Activated CD8-positive, alpha-beta T cell treated with anti-CD3 and anti-CD28 coated beads for 36 hours (primary cell): ENCODE results near the gene SNX25. TPM values are rescaled to one million over a fixed set of nuclear protein-coding genes. Genes with fewer than 3 reads are reported as not detected.

Experiments
- ATAC-seq: fragments of 200-7000 bp; cut with Tn5 transposase; one replicate; pipeline ENCODE4 v1.10.0; 2021; ENCODE audit warnings: mild to moderate bottlenecking, moderate library complexity
- CTCF ChIA-PET: fragments of 350-600 bp; sonication (Branson Sonifier 250); formaldehyde crosslinking; loops from one replicate; lab custom pipeline; 2021; ENCODE audit warnings: antibody characterized with exemption; lab: Charles Lee
- POLR2A ChIA-PET: fragments of 350-600 bp; sonication (Branson Sonifier 250); formaldehyde crosslinking; loops from one replicate; lab custom pipeline; 2021; ENCODE audit warnings: antibody characterized with exemption; lab: Charles Lee
- DNase-seq: peaks from one replicate; pipeline ENCODE4 v3.0.0-alpha.2; 2020
- H3K27ac Mint-ChIP-seq: one replicate; pipeline ENCODE4 v1.8.0; 2021; ENCODE audit warnings: mild to moderate bottlenecking, mixed read lengths
- H3K27me3 Mint-ChIP-seq: one replicate; pipeline ENCODE4 v1.8.0; 2021; ENCODE audit warnings: mixed read lengths
- H3K36me3 Mint-ChIP-seq: one replicate; pipeline ENCODE4 v1.8.0; 2021; ENCODE audit warnings: low read depth, mixed read lengths
- H3K4me1 Mint-ChIP-seq: one replicate; pipeline ENCODE4 v1.8.0; 2021; ENCODE audit warnings: low read depth, mixed read lengths
- H3K4me3 Mint-ChIP-seq: one replicate; pipeline ENCODE4 v1.8.0; 2021; ENCODE audit warnings: mild to moderate bottlenecking, moderate library complexity, mixed read lengths
- H3K9me3 Mint-ChIP-seq: one replicate; pipeline ENCODE4 v1.8.0; 2021; ENCODE audit warnings: mixed read lengths
- intact Hi-C: fragments of 100-400 bp; cut with micrococcal nuclease; formaldehyde crosslinking; loops from one replicate; pipeline ENCODE4 v1.10.0; 2022
- total RNA-seq, 2 experiments: library from RNA; stranded (reverse); gene quantifications; one replicate each; pipeline ENCODE4 v1.2.3, GENCODE V29; 2021
- TF ChIP-seq, protein P1 (sequence below): fragments of 200-600 bp; IDR thresholded peaks from one replicate; pipeline ENCODE4 v1.8.0; 2022; ENCODE audit warnings: antibody characterized with exemption, mild to moderate bottlenecking

Gene SNX25
- total RNA-seq, 2 experiments from 2014 or later: 24.0 to 24.3 TPM

DNA sequence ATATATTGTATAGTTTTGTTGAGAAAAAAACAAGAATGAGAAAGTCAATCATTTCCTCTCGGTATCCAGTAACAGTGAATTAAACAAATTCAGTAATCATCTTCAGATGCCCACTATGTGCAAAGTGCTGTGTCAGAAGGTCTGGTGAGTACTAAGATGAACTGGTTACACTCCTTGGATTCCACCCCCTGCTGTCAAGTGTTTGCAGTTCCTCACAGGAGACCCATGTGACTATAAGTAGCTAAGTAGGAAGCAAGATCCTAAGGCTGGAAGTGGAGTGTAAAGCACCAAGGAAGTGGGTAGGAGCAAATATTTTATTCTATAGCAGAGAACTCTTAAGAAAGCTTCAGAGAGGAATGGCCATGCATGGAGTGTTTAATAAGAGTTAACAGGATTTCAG lies 73.6 kb downstream of the SNX25 start:
- H3K27me3 Mint-ChIP-seq: no peaks in the 10 kb centered on the region
- H3K36me3 Mint-ChIP-seq: no peaks in the 10 kb centered on the region
- intact Hi-C loops: no loop called here
- no peak overlapping the region for H3K27ac Mint-ChIP-seq
- ChIA-PET CTCF (no interaction called here), POLR2A (no interaction called here)
- no peak overlapping the region for H3K4me3 Mint-ChIP-seq
- no peaks in the 10 kb centered on the region for H3K9me3 Mint-ChIP-seq
- DNase-seq (no peak), ATAC-seq (no peak)
- H3K4me1 Mint-ChIP-seq: peaks cover 4% of the 10 kb centered on the region
- TF ChIP-seq, protein P1, sequence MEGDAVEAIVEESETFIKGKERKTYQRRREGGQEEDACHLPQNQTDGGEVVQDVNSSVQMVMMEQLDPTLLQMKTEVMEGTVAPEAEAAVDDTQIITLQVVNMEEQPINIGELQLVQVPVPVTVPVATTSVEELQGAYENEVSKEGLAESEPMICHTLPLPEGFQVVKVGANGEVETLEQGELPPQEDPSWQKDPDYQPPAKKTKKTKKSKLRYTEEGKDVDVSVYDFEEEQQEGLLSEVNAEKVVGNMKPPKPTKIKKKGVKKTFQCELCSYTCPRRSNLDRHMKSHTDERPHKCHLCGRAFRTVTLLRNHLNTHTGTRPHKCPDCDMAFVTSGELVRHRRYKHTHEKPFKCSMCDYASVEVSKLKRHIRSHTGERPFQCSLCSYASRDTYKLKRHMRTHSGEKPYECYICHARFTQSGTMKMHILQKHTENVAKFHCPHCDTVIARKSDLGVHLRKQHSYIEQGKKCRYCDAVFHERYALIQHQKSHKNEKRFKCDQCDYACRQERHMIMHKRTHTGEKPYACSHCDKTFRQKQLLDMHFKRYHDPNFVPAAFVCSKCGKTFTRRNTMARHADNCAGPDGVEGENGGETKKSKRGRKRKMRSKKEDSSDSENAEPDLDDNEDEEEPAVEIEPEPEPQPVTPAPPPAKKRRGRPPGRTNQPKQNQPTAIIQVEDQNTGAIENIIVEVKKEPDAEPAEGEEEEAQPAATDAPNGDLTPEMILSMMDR: no peak

DNA sequence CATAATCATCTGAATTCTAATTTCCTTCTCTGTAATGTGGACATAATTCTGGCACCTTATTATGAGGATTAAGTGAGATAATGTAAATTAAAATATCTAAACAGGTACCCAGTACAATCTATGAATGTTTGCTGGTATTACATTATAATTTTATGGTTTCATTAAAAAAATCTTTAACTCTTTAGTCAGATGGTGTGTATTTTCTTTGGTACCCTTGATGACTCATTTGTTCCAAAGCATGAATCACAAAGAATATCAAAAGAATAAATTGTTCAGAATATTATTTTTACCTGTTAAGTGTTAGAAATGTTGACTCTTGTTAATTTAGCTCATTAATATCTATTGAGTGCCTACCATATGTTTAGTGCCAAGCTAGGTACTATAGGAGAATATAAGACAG lies 74.3 kb downstream of the SNX25 start:
- TF ChIP-seq, protein P1: no peak
- Mint-ChIP-seq H3K9me3 (no peaks in the 10 kb centered on the region), H3K36me3 (peaks cover 3% of the 10 kb centered on the region), H3K4me1 (peaks cover 4% of the 10 kb centered on the region), H3K4me3 (no peak overlapping the region), H3K27ac (no peak overlapping the region), H3K27me3 (no peaks in the 10 kb centered on the region)
- POLR2A ChIA-PET: no interaction called here
- no peak for DNase-seq
- CTCF ChIA-PET: no interaction called here
- intact Hi-C loops: no loop called here
- no peak for ATAC-seq

DNA sequence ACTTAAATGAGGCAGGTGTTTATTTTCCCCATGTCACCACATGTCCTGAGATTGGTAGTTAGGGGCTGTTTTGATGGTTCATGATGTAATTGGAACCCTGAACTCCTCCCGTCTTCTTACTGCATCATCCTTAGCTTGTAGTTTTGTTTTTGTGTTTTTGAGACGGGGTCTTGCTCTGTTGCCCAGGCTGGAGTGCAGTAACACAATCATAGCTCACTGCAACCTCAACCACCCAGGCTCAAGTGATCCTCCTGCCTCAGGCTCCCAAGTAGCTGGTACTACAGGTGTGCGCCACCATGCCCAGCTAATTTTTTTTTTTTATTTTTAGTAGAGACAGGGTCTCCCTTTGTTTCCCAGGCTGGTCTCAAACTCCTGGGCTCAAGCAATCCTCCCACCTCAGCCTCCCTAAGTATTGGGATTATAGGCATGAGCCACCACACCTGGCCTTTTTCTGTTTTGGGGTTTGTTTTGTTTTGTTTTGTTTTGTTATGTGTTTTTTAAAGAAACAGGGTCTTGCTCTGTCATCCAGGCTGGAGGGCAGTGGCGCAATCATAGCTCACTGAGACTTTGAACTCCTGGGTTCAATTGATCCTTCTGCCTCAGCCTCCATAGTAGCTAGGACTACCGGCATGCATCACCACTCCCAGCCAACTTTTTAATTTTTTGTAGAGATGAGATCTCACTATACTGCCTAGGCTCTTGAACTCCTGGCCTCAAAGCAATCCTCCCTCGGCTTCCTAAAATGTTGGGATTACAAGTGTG lies 76.4 kb downstream of the SNX25 start:
- ChIA-PET CTCF (interaction anchor here (0.7 to 1.0 kb wide), 2 partner anchors 60 to 102 kb away, joined by 3 read pairs; no protein-coding TSS in a partner anchor), POLR2A (interaction anchor here (1.7 kb wide), 1 partner anchor 13 kb away, joined by 3 read pairs; no protein-coding TSS in a partner anchor)
- DNase-seq (no peak), ATAC-seq (no peak)
- TF ChIP-seq, protein P1: no peak
- H3K27ac Mint-ChIP-seq: no peak overlapping the region
- intact Hi-C loops: no loop called here
- no peaks in the 10 kb centered on the region for H3K9me3 Mint-ChIP-seq
- peaks cover 4% of the 10 kb centered on the region for H3K4me1 Mint-ChIP-seq
- H3K4me3 Mint-ChIP-seq: no peak overlapping the region
- peaks cover 12% of the 10 kb centered on the region for H3K36me3 Mint-ChIP-seq
- no peaks in the 10 kb centered on the region for H3K27me3 Mint-ChIP-seq

DNA sequence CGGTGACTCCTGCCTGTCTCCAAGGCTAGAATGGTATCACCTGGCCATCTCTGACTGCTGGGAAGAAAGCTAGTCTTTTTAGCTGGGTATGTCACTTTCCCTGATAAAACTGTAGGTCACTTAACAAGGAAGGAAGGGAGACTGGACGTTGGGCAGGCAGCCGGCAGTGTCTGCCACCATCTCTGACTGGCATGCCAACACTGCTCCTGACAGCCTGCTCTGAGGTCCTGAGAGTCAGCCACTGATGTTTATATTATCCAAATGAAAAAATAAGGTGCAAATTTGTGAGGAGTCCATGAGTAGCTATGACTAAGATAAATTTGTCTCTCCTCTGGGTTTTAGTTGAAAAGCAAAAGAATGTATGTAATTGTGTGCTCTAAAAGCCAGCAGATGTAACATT lies 77.2 kb downstream of the SNX25 start:
- CTCF ChIA-PET: interaction anchor here (1.4 kb wide), 1 partner anchor 281 kb away, joined by 3 read pairs; no protein-coding TSS in a partner anchor
- Mint-ChIP-seq H3K4me3 (no peak overlapping the region), H3K27me3 (no peaks in the 10 kb centered on the region), H3K36me3 (peaks cover 19% of the 10 kb centered on the region), H3K9me3 (no peaks in the 10 kb centered on the region), H3K4me1 (peaks cover 4% of the 10 kb centered on the region), H3K27ac (no peak overlapping the region)
- TF ChIP-seq, protein P1: no peak
- ATAC-seq: no peak
- intact Hi-C loops: no loop called here
- POLR2A ChIA-PET: interaction anchor here (1.7 kb wide), 1 partner anchor 13 kb away, joined by 3 read pairs; no protein-coding TSS in a partner anchor
- DNase-seq: no peak

DNA sequence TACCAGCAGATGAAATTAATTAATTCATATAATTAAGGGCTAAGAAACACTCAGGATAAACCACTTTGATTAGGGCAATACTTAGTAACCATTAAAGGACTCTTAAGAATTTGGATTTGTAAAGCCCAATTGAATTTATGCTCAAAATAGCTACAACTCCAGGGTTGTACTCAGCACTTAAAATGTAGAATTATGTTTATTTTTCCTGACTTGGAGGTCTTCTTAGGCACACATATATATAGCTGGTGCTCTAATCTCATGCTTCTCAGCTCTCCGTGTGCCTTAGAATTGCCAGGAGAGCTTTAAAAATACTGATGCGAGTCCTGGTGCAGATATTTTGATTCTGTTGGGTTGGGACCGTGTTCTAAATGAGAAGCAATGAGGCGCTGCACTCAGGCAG lies 77.6 kb downstream of the SNX25 start:
- Mint-ChIP-seq H3K4me1 (peaks cover 4% of the 10 kb centered on the region), H3K27me3 (no peaks in the 10 kb centered on the region), H3K9me3 (peaks cover under 1% of the 10 kb centered on the region), H3K36me3 (peaks cover 23% of the 10 kb centered on the region), H3K4me3 (no peak overlapping the region), H3K27ac (no peak overlapping the region)
- DNase-seq (no peak), ATAC-seq (no peak)
- CTCF ChIA-PET: interaction anchor here (1.4 kb wide), 2 partner anchors 282 to 311 kb away, joined by 3 to 5 read pairs; no protein-coding TSS in a partner anchor
- POLR2A ChIA-PET: interaction anchor here (1.7 kb wide), 1 partner anchor 12 kb away, joined by 3 read pairs; no protein-coding TSS in a partner anchor
- TF ChIP-seq, protein P1: no peak
- intact Hi-C loops: no loop called here
